ENCODE data around the gene FBXO4.

DNA sequence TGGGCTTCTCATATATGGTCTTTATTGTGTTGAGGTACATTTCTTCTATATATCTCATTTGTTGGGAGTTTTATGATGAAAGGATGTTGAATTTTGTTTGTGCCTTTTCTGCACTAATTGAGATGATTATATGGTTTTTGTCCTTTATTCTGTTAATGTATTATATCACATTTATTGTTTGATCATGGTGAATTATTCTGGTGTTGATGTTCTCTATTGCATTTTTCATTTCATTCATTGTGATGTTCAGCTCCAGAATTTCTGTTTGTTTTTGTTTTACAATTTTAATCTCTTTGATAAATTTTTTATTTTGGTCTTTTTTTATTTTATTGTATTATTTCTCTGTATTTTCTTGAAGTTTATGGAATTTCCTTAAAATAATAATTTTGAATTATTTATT, 35.4 kb downstream of the FBXO4 start:
- TF ChIP-seq, protein P1, sequence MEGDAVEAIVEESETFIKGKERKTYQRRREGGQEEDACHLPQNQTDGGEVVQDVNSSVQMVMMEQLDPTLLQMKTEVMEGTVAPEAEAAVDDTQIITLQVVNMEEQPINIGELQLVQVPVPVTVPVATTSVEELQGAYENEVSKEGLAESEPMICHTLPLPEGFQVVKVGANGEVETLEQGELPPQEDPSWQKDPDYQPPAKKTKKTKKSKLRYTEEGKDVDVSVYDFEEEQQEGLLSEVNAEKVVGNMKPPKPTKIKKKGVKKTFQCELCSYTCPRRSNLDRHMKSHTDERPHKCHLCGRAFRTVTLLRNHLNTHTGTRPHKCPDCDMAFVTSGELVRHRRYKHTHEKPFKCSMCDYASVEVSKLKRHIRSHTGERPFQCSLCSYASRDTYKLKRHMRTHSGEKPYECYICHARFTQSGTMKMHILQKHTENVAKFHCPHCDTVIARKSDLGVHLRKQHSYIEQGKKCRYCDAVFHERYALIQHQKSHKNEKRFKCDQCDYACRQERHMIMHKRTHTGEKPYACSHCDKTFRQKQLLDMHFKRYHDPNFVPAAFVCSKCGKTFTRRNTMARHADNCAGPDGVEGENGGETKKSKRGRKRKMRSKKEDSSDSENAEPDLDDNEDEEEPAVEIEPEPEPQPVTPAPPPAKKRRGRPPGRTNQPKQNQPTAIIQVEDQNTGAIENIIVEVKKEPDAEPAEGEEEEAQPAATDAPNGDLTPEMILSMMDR (IDR thresholded peaks at IDR 0.05), result no peak
- no peak for TF ChIP-seq POLR2A (IDR thresholded peaks at IDR 0.05)
